ENCODE results near the gene LGALS4. TPM values are rescaled to one million over a fixed set of nuclear protein-coding genes. Genes with fewer than 3 reads are reported as not detected.
A peak's percentile ranks its signal among the peaks of the same experiment; 100 is the strongest.

LGALS4 gene
- polyA plus RNA-seq, 1 of the 3 experiments (the other 2 are of a cell fraction), result 0.21 TPM

GRCh38 chr19:38834590-38834989 lies 21.8 kb upstream of the LGALS4 start:
- whole genome bisulfite sequencing (ENCODE audit: low lambda C conversion rate), result 97% methylated on average over 6 of the region's 6 CpGs
- no peak overlapping the region for H3K9ac ChIP-seq
- peak overlapping the region; percentile 21; the same call in 1 of the 2 replicates for H3K4me2 ChIP-seq
- TF ChIP-seq MAX (IDR thresholded peaks at IDR 0.05; ENCODE audit: low read depth), result no peak
- TF ChIP-seq FOXJ3 (CRISPR knock-in tag; IDR thresholded peaks at IDR 0.05), result no peak
- TF ChIP-seq TEAD4 (IDR thresholded peaks at IDR 0.05; ENCODE audit: borderline replicate concordance, insufficient read depth), result no peak
- TF ChIP-seq GATA2 (CRISPR knock-in tag; IDR thresholded peaks at IDR 0.05), result no peak
- no peak for TF ChIP-seq USF1 (IDR thresholded peaks at IDR 0.05; ENCODE audit: borderline replicate concordance, low read depth)
- no peak for TF ChIP-seq IRF3 (IDR thresholded peaks at IDR 0.05; ENCODE audit: low read depth, low read length)
- no peak for TF ChIP-seq EZH2phosphoT487 (IDR thresholded peaks at IDR 0.05; ENCODE audit: borderline replicate concordance, low read depth)
- TF ChIP-seq SMC3 (IDR thresholded peaks at IDR 0.05; ENCODE audit: low read depth, low read length), result no peak
- H3F3A ChIP-seq (replicated peaks; ENCODE audit: insufficient read depth), result peaks cover 76% of the 10 kb centered on the region
- H3K79me2 ChIP-seq (ENCODE audit: insufficient read depth), result peaks cover 25% of the 10 kb centered on the region; the same call in 1 of the 2 replicates
- H3K36me3 ChIP-seq (replicated peaks in 1 of 2; ENCODE audit: control insufficient read depth in 1 of 2, insufficient read depth in 2 of 2, low read length in 1 of 2), result peaks cover 29 to 33% of the 10 kb centered on the region in 2 experiments
- no peaks in the 10 kb centered on the region for H3K27me3 ChIP-seq (ENCODE audit: insufficient read depth)
- no peak overlapping the region for H3K4me3 ChIP-seq (ENCODE audit: low read depth in 2 of 2, low read length in 1 of 2)
- H3K9me2 ChIP-seq, result no peaks in the 10 kb centered on the region
- ChIA-PET POLR2A (interaction anchor here (1.3 kb wide), 1 partner anchor 9 kb away, joined by 3 read pairs; no protein-coding TSS in a partner anchor), CTCF (no interaction called here)
- H3K27ac ChIP-seq (ENCODE audit: low read depth in 2 of 2, low read length in 1 of 2), result peak overlapping the region in 1 of 2 experiments; percentile 82; a peak in 2 of 4 replicates
- no peak overlapping the region for H2AFZ ChIP-seq (ENCODE audit: low read depth)
- no peaks in the 10 kb centered on the region for H3K9me3 ChIP-seq
- peaks cover 21% of the 10 kb centered on the region for H4K20me1 ChIP-seq (ENCODE audit: insufficient read depth)
- H3K4me1 ChIP-seq (ENCODE audit: control insufficient read depth in 1 of 2, insufficient read depth in 2 of 2, low read depth in 1 of 2, low read length in 1 of 2), result peaks cover 39 to 67% of the 10 kb centered on the region in 2 experiments; a peak in 3 of 4 replicates
- no peak for DNase-seq

- peaks cover 34 to 62% of the 10 kb centered on the region in 2 experiments; a peak in 3 of 4 replicates for H3K4me1 ChIP-seq (ENCODE audit: control insufficient read depth in 1 of 2, insufficient read depth in 2 of 2, low read depth in 1 of 2, low read length in 1 of 2)
- H3K4me2 ChIP-seq, result no peak overlapping the region
- TF ChIP-seq CHD2 (IDR thresholded peaks at IDR 0.05; ENCODE audit: low read length, partially characterized antibody) (no peak), RAD21 (IDR thresholded peaks at IDR 0.05; ENCODE audit: low read length) (no peak), USF1 (IDR thresholded peaks at IDR 0.05; ENCODE audit: borderline replicate concordance, low read depth) (no peak), FOXM1 (IDR thresholded peaks at IDR 0.05; ENCODE audit: low read depth) (no peak)
- H2AFZ ChIP-seq (ENCODE audit: low read depth), result no peak overlapping the region
- H3K9me2 ChIP-seq, result no peaks in the 10 kb centered on the region
- no peak for DNase-seq
- peaks cover 25 to 30% of the 10 kb centered on the region in 2 experiments for H3K36me3 ChIP-seq (replicated peaks in 1 of 2; ENCODE audit: control insufficient read depth in 1 of 2, insufficient read depth in 2 of 2, low read length in 1 of 2)
- ChIA-PET CTCF (no interaction called here), POLR2A (interaction anchor here (1.3 kb wide), 1 partner anchor 9 kb away, joined by 3 read pairs; no protein-coding TSS in a partner anchor)
- H3F3A ChIP-seq (replicated peaks; ENCODE audit: insufficient read depth), result peaks cover 75% of the 10 kb centered on the region
- peaks cover 17% of the 10 kb centered on the region for H4K20me1 ChIP-seq (ENCODE audit: insufficient read depth)
- H3K79me2 ChIP-seq (ENCODE audit: insufficient read depth), result peaks cover 21% of the 10 kb centered on the region; the same call in 1 of the 2 replicates
- no peak overlapping the region for H3K4me3 ChIP-seq (ENCODE audit: low read depth in 2 of 2, low read length in 1 of 2)
- WGBS (ENCODE audit: low lambda C conversion rate), result 89% methylated on average over 4 of the region's 4 CpGs
- H3K27me3 ChIP-seq (ENCODE audit: insufficient read depth), result no peaks in the 10 kb centered on the region
- H3K9ac ChIP-seq, result no peak overlapping the region
- H3K27ac ChIP-seq (ENCODE audit: low read depth in 2 of 2, low read length in 1 of 2), result peak overlapping the region in 1 of 2 experiments; percentile 82; a peak in 2 of 4 replicates
- no peaks in the 10 kb centered on the region for H3K9me3 ChIP-seq
These were observed 21.4 kb upstream of the LGALS4 start for GRCh38 chr19:38834104-38834490.
